Measurements from ENCODE around the gene THUMPD3.

DNA sequence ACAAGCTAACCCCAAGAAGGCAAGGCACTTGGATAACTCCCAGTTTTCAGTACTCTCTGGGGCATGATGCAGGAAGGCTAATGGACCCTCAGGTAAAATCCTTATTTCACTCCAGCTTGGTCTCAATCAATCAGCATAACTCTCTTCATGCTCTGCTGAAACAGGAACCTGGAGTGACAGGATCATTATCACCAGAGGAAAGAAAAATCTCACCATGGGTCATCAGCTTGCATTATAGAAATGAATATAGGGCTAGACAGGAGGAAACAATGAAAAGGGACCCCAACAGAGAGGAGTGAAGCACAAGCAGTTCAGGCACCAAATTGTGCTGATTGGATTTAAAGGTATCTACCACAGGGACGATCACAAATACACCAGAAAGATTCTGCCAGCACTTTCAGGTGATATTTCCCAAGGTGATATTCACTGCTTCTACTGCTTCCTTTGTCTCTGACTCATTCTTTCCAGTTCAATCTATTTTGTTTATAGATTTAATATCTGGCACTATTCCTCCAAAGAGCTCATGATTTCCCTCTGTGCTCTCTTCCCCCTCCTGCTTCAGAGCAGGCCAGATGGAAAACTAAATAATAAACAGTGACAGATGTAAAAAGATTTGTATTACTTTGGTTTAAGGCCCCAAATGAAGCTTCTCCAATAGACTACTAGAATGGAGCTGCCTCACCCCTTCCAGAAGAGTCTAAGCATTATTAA lies 22.9 kb upstream of the THUMPD3 start:
- no peak for TF ChIP-seq POLR2AphosphoS5 (IDR thresholded peaks at IDR 0.05; ENCODE audit: low read depth, low read length)
- TF ChIP-seq, protein P1, sequence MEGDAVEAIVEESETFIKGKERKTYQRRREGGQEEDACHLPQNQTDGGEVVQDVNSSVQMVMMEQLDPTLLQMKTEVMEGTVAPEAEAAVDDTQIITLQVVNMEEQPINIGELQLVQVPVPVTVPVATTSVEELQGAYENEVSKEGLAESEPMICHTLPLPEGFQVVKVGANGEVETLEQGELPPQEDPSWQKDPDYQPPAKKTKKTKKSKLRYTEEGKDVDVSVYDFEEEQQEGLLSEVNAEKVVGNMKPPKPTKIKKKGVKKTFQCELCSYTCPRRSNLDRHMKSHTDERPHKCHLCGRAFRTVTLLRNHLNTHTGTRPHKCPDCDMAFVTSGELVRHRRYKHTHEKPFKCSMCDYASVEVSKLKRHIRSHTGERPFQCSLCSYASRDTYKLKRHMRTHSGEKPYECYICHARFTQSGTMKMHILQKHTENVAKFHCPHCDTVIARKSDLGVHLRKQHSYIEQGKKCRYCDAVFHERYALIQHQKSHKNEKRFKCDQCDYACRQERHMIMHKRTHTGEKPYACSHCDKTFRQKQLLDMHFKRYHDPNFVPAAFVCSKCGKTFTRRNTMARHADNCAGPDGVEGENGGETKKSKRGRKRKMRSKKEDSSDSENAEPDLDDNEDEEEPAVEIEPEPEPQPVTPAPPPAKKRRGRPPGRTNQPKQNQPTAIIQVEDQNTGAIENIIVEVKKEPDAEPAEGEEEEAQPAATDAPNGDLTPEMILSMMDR (CRISPR knock-in tag; IDR thresholded peaks at IDR 0.05), result no peak
- no peak for TF ChIP-seq SMAD3 (CRISPR knock-in tag; IDR thresholded peaks at IDR 0.05)
- no peak for TF ChIP-seq ATF7 (IDR thresholded peaks at IDR 0.05)
- no peak for TF ChIP-seq ATF7 (CRISPR knock-in tag; IDR thresholded peaks at IDR 0.05)
- TF ChIP-seq, protein P2, sequence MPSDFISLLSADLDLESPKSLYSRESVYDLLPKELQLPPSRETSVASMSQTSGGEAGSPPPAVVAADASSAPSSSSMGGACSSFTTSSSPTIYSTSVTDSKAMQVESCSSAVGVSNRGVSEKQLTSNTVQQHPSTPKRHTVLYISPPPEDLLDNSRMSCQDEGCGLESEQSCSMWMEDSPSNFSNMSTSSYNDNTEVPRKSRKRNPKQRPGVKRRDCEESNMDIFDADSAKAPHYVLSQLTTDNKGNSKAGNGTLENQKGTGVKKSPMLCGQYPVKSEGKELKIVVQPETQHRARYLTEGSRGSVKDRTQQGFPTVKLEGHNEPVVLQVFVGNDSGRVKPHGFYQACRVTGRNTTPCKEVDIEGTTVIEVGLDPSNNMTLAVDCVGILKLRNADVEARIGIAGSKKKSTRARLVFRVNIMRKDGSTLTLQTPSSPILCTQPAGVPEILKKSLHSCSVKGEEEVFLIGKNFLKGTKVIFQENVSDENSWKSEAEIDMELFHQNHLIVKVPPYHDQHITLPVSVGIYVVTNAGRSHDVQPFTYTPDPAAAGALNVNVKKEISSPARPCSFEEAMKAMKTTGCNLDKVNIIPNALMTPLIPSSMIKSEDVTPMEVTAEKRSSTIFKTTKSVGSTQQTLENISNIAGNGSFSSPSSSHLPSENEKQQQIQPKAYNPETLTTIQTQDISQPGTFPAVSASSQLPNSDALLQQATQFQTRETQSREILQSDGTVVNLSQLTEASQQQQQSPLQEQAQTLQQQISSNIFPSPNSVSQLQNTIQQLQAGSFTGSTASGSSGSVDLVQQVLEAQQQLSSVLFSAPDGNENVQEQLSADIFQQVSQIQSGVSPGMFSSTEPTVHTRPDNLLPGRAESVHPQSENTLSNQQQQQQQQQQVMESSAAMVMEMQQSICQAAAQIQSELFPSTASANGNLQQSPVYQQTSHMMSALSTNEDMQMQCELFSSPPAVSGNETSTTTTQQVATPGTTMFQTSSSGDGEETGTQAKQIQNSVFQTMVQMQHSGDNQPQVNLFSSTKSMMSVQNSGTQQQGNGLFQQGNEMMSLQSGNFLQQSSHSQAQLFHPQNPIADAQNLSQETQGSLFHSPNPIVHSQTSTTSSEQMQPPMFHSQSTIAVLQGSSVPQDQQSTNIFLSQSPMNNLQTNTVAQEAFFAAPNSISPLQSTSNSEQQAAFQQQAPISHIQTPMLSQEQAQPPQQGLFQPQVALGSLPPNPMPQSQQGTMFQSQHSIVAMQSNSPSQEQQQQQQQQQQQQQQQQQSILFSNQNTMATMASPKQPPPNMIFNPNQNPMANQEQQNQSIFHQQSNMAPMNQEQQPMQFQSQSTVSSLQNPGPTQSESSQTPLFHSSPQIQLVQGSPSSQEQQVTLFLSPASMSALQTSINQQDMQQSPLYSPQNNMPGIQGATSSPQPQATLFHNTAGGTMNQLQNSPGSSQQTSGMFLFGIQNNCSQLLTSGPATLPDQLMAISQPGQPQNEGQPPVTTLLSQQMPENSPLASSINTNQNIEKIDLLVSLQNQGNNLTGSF (CRISPR knock-in tag; IDR thresholded peaks at IDR 0.05), result no peak
- TF ChIP-seq, protein P3, sequence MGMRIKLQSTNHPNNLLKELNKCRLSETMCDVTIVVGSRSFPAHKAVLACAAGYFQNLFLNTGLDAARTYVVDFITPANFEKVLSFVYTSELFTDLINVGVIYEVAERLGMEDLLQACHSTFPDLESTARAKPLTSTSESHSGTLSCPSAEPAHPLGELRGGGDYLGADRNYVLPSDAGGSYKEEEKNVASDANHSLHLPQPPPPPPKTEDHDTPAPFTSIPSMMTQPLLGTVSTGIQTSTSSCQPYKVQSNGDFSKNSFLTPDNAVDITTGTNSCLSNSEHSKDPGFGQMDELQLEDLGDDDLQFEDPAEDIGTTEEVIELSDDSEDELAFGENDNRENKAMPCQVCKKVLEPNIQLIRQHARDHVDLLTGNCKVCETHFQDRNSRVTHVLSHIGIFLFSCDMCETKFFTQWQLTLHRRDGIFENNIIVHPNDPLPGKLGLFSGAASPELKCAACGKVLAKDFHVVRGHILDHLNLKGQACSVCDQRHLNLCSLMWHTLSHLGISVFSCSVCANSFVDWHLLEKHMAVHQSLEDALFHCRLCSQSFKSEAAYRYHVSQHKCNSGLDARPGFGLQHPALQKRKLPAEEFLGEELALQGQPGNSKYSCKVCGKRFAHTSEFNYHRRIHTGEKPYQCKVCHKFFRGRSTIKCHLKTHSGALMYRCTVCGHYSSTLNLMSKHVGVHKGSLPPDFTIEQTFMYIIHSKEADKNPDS (CRISPR knock-in tag; IDR thresholded peaks at IDR 0.05), result no peak
- TF ChIP-seq, protein P4, sequence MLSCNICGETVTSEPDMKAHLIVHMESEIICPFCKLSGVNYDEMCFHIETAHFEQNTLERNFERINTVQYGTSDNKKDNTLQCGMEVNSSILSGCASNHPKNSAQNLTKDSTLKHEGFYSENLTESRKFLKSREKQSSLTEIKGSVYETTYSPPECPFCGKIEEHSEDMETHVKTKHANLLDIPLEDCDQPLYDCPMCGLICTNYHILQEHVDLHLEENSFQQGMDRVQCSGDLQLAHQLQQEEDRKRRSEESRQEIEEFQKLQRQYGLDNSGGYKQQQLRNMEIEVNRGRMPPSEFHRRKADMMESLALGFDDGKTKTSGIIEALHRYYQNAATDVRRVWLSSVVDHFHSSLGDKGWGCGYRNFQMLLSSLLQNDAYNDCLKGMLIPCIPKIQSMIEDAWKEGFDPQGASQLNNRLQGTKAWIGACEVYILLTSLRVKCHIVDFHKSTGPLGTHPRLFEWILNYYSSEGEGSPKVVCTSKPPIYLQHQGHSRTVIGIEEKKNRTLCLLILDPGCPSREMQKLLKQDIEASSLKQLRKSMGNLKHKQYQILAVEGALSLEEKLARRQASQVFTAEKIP (CRISPR knock-in tag; IDR thresholded peaks at IDR 0.05; ENCODE audit: borderline replicate concordance), result no peak
- no peak for TF ChIP-seq NBN (conservative IDR thresholded peaks at IDR 0.05)
- no peak for TF ChIP-seq REXO4 (CRISPR knock-in tag; IDR thresholded peaks at IDR 0.05; ENCODE audit: borderline replicate concordance)

All from HepG2 (cell line).